GM10248 (cell line): ENCODE measurements around the gene OSTM1.
A peak's percentile ranks its signal among the peaks of the same experiment; 100 is the strongest.

Experiments used
- CTCF ChIA-PET: fragments of 300-600 bp; sonication (Branson Sonifier 250); formaldehyde crosslinking; extraction: SDS; loops from one replicate; lab custom pipeline; 2021; ENCODE audit warnings: antibody characterized with exemption; lab: Yijun Ruan, JAX
- POLR2A ChIA-PET: fragments of 350-650 bp; sonication (Branson Sonifier 250); formaldehyde crosslinking; extraction: SDS; loops from one replicate; lab custom pipeline; 2020; ENCODE audit warnings: antibody characterized with exemption; lab: Yijun Ruan, JAX
- DNase-seq: peaks from one replicate; pipeline ENCODE4 v3.0.0; 2012; ENCODE audit errors: extremely low spot score
- TF ChIP-seq, protein P1 (sequence below): IDR thresholded peaks from 2 replicates; pipeline ENCODE4 v1.5.1; 2012; ENCODE audit warnings: mild to moderate bottlenecking, low read depth; ENCODE audit errors: extremely low read depth, missing control alignments, control extremely low read depth

The OSTM1 gene

DNA sequence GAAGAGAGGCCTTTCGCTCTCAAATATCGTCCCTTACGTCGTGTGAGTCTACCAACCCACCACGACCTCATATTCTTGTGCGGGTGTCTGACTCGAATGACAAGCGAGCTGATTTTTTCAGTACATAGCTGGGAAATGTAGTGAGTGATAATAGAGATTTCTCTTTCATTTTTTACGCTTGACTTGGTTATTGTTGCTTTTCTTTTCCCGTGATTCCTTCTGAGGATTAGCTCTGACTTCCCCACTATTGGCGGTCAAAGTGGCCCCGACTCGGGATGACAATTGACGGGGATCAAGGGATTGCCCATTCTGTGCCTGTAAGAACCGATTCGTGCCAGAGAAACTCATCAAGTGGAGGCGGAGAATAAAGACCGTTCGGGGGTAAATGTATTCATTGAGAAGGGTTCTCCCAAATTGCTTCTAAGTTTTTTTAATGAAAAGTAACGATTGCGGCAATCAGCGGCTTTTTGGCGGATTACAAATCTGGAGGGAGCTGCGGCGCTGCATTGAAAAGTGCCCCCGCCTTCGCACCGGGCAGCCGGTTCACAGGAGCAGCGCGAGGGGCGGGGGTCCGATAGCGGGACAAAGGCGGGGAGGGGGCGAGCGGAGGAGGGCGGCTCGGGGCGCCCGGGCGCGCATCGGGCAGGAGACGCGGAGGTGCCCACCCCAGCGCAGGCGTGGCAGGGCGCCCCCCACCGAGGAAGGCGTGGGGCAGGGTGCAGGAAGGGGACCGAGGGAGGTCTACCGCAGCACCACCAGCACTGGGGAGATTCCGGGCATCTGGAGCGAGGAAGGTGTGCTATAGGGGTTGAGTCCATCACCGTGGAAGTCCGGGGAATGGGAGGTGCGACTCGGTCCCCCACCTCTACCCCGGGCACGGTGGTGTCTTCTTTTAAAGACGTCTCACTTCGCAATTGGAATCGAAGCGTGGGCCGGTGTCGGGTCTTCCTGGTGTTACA, 44.5 kb upstream of the OSTM1 start:
- TF ChIP-seq, protein P1, sequence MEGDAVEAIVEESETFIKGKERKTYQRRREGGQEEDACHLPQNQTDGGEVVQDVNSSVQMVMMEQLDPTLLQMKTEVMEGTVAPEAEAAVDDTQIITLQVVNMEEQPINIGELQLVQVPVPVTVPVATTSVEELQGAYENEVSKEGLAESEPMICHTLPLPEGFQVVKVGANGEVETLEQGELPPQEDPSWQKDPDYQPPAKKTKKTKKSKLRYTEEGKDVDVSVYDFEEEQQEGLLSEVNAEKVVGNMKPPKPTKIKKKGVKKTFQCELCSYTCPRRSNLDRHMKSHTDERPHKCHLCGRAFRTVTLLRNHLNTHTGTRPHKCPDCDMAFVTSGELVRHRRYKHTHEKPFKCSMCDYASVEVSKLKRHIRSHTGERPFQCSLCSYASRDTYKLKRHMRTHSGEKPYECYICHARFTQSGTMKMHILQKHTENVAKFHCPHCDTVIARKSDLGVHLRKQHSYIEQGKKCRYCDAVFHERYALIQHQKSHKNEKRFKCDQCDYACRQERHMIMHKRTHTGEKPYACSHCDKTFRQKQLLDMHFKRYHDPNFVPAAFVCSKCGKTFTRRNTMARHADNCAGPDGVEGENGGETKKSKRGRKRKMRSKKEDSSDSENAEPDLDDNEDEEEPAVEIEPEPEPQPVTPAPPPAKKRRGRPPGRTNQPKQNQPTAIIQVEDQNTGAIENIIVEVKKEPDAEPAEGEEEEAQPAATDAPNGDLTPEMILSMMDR: no peak
- no peak for DNase-seq
- ChIA-PET CTCF (interaction anchor here (1.0 to 3.2 kb wide), 2 partner anchors 11 to 50 kb away, joined by 3 to 7 read pairs; no protein-coding TSS in a partner anchor), POLR2A (no interaction called here)

GRCh38 chr6:108118359-108118724, 43.8 kb upstream of the OSTM1 start:
- ChIA-PET POLR2A (no interaction called here), CTCF (interaction anchor here (1.0 to 3.2 kb wide), 2 partner anchors 12 to 51 kb away, joined by 3 to 7 read pairs; no protein-coding TSS in a partner anchor)
- DNase-seq: no peak
- TF ChIP-seq, protein P1: no peak

DNA sequence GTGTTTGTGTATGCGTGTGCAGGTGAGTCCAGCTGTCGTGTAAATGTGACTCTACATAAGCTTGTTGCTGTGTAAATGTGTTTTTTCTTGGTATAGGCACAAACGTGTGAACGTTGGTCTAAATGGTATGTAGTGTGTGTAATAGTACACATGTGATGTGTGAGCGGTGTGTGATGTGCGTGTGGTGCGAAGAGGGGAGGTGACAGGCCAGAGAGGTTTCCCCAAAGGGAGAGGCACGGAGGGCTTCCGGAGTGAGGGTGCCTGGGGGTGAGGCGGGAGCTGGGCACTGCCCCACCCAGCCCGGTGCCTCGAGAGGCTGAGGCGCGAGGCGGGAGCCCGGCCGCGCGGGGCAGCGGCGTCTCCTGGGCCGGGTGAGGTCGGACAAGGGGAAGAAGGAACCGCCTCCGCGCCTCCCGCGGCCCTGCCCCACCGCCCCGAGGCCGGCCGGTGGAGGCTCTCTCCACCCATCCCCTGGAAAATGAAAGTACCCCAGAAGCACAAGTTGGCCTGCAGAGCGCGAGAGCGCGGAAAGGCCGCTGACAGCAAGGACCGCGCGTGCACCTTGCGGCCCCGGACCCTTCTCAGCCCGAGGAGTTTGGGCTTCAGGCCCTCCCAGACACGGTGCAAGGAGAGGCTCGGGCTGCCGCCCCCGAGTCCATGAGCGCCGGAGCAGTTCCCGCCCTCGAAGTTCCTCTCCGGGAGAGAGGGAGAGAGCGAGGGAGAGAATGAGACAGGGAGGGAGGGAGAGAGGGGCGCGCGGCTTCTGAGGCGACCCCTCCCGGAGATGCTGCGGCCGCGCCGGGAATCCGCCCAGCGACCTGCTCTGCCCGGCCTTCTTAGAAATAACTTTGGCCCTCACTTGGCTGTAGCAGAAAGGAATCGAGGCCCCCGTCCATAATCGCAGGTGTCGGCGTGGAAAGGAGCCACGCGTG, 43.2 kb upstream of the OSTM1 start:
- ChIA-PET CTCF (no interaction called here), POLR2A (no interaction called here)
- TF ChIP-seq, protein P1: no peak
- DNase-seq: peak; percentile 63

GRCh38 chr6:108116546-108117426, 42.2 kb upstream of the OSTM1 start:
- ChIA-PET POLR2A (no interaction called here), CTCF (no interaction called here)

GRCh38 chr6:108115598-108116058, 41.1 kb upstream of the OSTM1 start:
- ChIA-PET POLR2A (no interaction called here), CTCF (interaction anchor here (1.2 kb wide), 1 partner anchor 17 kb away, joined by 3 read pairs; no protein-coding TSS in a partner anchor)
- TF ChIP-seq, protein P1: peak; percentile 51
- DNase-seq: no peak

More at GRCh38 chr6:108116546-108117426, 42.2 kb upstream of the OSTM1 start:
- TF ChIP-seq, protein P1: no peak
- no peak for DNase-seq
